CD4-positive, alpha-beta memory T cell (primary cell): Measurements from ENCODE around the gene FKBP1B. TPM values are rescaled to one million over a fixed set of nuclear protein-coding genes. Genes with fewer than 3 reads are reported as not detected.

Experiments used
- CTCF ChIA-PET: fragments of 350-600 bp; sonication (Branson Sonifier 250); formaldehyde crosslinking; loops from one replicate; lab custom pipeline; 2021; ENCODE audit warnings: inconsistent platforms; ENCODE audit not compliant: partially characterized antibody; lab: Charles Lee
- POLR2A ChIA-PET: fragments of 350-600 bp; sonication (Branson Sonifier 250); formaldehyde crosslinking; loops from one replicate; lab custom pipeline; 2021; ENCODE audit not compliant: partially characterized antibody; lab: Charles Lee
- DNase-seq, 5 donors: peaks; one replicate each; pipeline versions ENCODE4 v3.0.0 to v3.0.0-alpha.2; 2020 to 2022; ENCODE audit warnings: mixed read lengths in 1 of 5
- H3K27ac ChIP-seq: one replicate; pipeline ENCODE4 v1.7.0; 2013; ENCODE audit warnings: low read depth, low read length
- H3K27me3 ChIP-seq: 2 replicates; pipeline ENCODE4 v1.7.0; 2013; ENCODE audit warnings: mild to moderate bottlenecking, low read length, moderate library complexity; ENCODE audit not compliant: insufficient read depth
- H3K36me3 ChIP-seq: 2 replicates; pipeline ENCODE4 v1.7.0; 2013; ENCODE audit warnings: mild to moderate bottlenecking, low read length, moderate library complexity; ENCODE audit not compliant: insufficient read depth
- H3K4me1 ChIP-seq: 2 replicates; pipeline ENCODE4 v1.7.0; 2013; ENCODE audit warnings: mild to moderate bottlenecking, low read length, moderate library complexity; ENCODE audit not compliant: insufficient read depth
- H3K4me3 ChIP-seq, 2 donors: one replicate each; pipeline ENCODE4 v1.7.0; 2013; ENCODE audit warnings: low read length in 2 of 2, mild to moderate bottlenecking in 1 of 2
- H3K9me3 ChIP-seq, 2 donors: one replicate each; pipeline ENCODE4 v1.7.0; 2013; ENCODE audit warnings: low read length in 2 of 2, control low read depth in 1 of 2; ENCODE audit not compliant: control insufficient read depth in 1 of 2
- H3K27ac Mint-ChIP-seq, 7 donors: one replicate each; pipeline ENCODE4 v1.8.0; 2020 to 2021; ENCODE audit warnings: mixed read lengths in 7 of 7, mild to moderate bottlenecking in 6 of 7, inconsistent platforms in 3 of 7, moderate library complexity in 3 of 7
- H3K27me3 Mint-ChIP-seq, 2 donors: one replicate each; pipeline ENCODE4 v1.8.0; 2020 to 2021; ENCODE audit warnings: mixed read lengths in 2 of 2
- H3K36me3 Mint-ChIP-seq, 2 donors: one replicate each; pipeline ENCODE4 v1.8.0; 2020 to 2021; ENCODE audit warnings: mixed read lengths in 2 of 2, inconsistent platforms in 1 of 2, mild to moderate bottlenecking in 1 of 2
- H3K4me1 Mint-ChIP-seq, 4 donors: one replicate each; pipeline ENCODE4 v1.8.0; 2020 to 2021; ENCODE audit warnings: mixed read lengths in 4 of 4, mild to moderate bottlenecking in 1 of 4
- H3K4me3 Mint-ChIP-seq, 8 donors: one replicate each; pipeline ENCODE4 v1.8.0; 2020 to 2021; ENCODE audit warnings: mixed read lengths in 8 of 8, mild to moderate bottlenecking in 7 of 8, moderate library complexity in 6 of 8, inconsistent platforms in 3 of 8
- H3K9me3 Mint-ChIP-seq, 8 donors: one replicate each; pipeline ENCODE4 v1.8.0; 2020 to 2021; ENCODE audit warnings: mixed read lengths in 8 of 8, mild to moderate bottlenecking in 5 of 8, inconsistent platforms in 3 of 8, moderate library complexity in 1 of 8
- intact Hi-C: fragments of 100-400 bp; cut with micrococcal nuclease; formaldehyde crosslinking; loops from one replicate; pipeline ENCODE4 v1.15.1; 2023
- polyA plus RNA-seq, 2 donors: library from polyadenylated mRNA; unstranded; fragments of 300-500 nt; fragmentation: Illumina TruSeq; gene quantifications; one replicate each; pipeline ENCODE4 v1.2.3, GENCODE V29; 2021
- total RNA-seq, 2 experiments: library from RNA; stranded (reverse); gene quantifications; one replicate each; pipeline ENCODE4 v1.2.3, GENCODE V29; 2021

Gene FKBP1B
- total and polyA plus RNA-seq, 4 experiments from 2014 or later, result 0.58 to 2.5 (median 1.8) TPM

GRCh38 chr2:24065341-24065740 is 15.8 kb downstream of the FKBP1B start:
- POLR2A ChIA-PET, result interaction anchor here (2.5 to 2.8 kb wide), 2 partner anchors 11 to 18 kb away, joined by 9 to 15 read pairs; partner anchors contain the start of genes SF3B6 and WDCP
- peaks cover 0 to 3% of the 10 kb centered on the region in 2 donors for H3K27me3 Mint-ChIP-seq
- no peak overlapping the region for H3K27ac Mint-ChIP-seq
- H3K4me1 ChIP-seq, result no peaks in the 10 kb centered on the region
- no peak overlapping the region for H3K27ac ChIP-seq
- no peak overlapping the region for H3K4me3 ChIP-seq
- CTCF ChIA-PET, result interaction anchor here (1.3 kb wide), 1 partner anchor 138 kb away, joined by 5 read pairs; the partner anchor contains the start of gene ATAD2B
- H3K4me1 Mint-ChIP-seq, result peaks cover 0 to 5% (median 0%) of the 10 kb centered on the region in 4 donors
- H3K9me3 ChIP-seq, result no peaks in the 10 kb centered on the region
- intact Hi-C loops, result no loop called here
- peaks cover 32% of the 10 kb centered on the region for H3K36me3 ChIP-seq
- H3K36me3 Mint-ChIP-seq, result peaks cover 7 to 45% of the 10 kb centered on the region in 2 donors
- H3K27me3 ChIP-seq, result no peaks in the 10 kb centered on the region
- DNase-seq, result no peak
- no peak overlapping the region for H3K4me3 Mint-ChIP-seq
- H3K9me3 Mint-ChIP-seq, result no peaks in the 10 kb centered on the region

- ChIA-PET POLR2A (no interaction called here), CTCF (interaction anchor here (1.6 to 1.8 kb wide), 2 partner anchors 11 to 145 kb away, joined by 7 read pairs; partner anchors contain the start of gene ATAD2B)
- H3K27me3 Mint-ChIP-seq, result no peaks in the 10 kb centered on the region
- H3K27ac Mint-ChIP-seq, result no peak overlapping the region
- no peak overlapping the region for H3K4me3 Mint-ChIP-seq
- H3K27me3 ChIP-seq, result no peaks in the 10 kb centered on the region
- H3K4me3 ChIP-seq, result no peak overlapping the region
- H3K4me1 Mint-ChIP-seq, result peaks cover 20 to 40% (median 25%) of the 10 kb centered on the region in 4 donors
- no peak for DNase-seq
- H3K27ac ChIP-seq, result no peak overlapping the region
- no peaks in the 10 kb centered on the region for H3K9me3 Mint-ChIP-seq
- intact Hi-C loops, result no loop called here
- H3K36me3 Mint-ChIP-seq, result peaks cover 11 to 67% of the 10 kb centered on the region in 2 donors
- H3K4me1 ChIP-seq, result peaks cover 20% of the 10 kb centered on the region
- no peaks in the 10 kb centered on the region for H3K9me3 ChIP-seq
- peaks cover 36% of the 10 kb centered on the region for H3K36me3 ChIP-seq
Measured at GRCh38 chr2:24072259-24072658, 22.7 kb downstream of the FKBP1B start.

- Histone ChIP-seq H3K4me1 (peaks cover 28% of the 10 kb centered on the region), H3K9me3 (no peaks in the 10 kb centered on the region), H3K27ac (no peak overlapping the region), H3K4me3 (no peak overlapping the region), H3K27me3 (no peaks in the 10 kb centered on the region), H3K36me3 (peaks cover 28% of the 10 kb centered on the region)
- no peak for DNase-seq
- intact Hi-C loops, result no loop called here
- ChIA-PET CTCF (interaction anchor here (0.9 to 1.8 kb wide), 4 partner anchors 10 to 147 kb away, joined by 3 to 7 read pairs (median 7); partner anchors contain the start of genes ATAD2B and TP53I3), POLR2A (interaction anchor here (1.4 kb wide), 1 partner anchor 147 kb away, joined by 6 read pairs; the partner anchor contains the start of gene ATAD2B)
- peak overlapping the region in 3 of 8 donors; percentile 17 to 36 (median 32) for H3K4me3 Mint-ChIP-seq
- H3K27ac Mint-ChIP-seq, result peak overlapping the region in 3 of 7 donors; percentile 3 to 68 (median 42)
- no peaks in the 10 kb centered on the region for H3K9me3 Mint-ChIP-seq
- peaks cover 6 to 54% of the 10 kb centered on the region in 2 donors for H3K36me3 Mint-ChIP-seq
- peaks cover 24 to 48% (median 34%) of the 10 kb centered on the region in 4 donors for H3K4me1 Mint-ChIP-seq
- no peaks in the 10 kb centered on the region for H3K27me3 Mint-ChIP-seq
Measured at GRCh38 chr2:24073816-24074215, 24.3 kb downstream of the FKBP1B start.

- no peak for DNase-seq
- peaks cover 13% of the 10 kb centered on the region for H3K36me3 ChIP-seq
- Mint-ChIP-seq H3K9me3 (no peaks in the 10 kb centered on the region), H3K36me3 (peaks cover 6 to 39% of the 10 kb centered on the region in 2 donors), H3K27me3 (no peaks in the 10 kb centered on the region), H3K27ac (peak overlapping the region; percentile 96 to 100 (median 99)), H3K4me3 (peak overlapping the region; percentile 98 to 100 (median 99)), H3K4me1 (peaks cover 24 to 48% (median 32%) of the 10 kb centered on the region in 4 donors)
- H3K27me3 ChIP-seq, result no peaks in the 10 kb centered on the region
- ChIA-PET CTCF (interaction anchor here (0.7 kb wide), 1 partner anchor 326 kb away, joined by 3 read pairs; no protein-coding TSS in a partner anchor), POLR2A (interaction anchor here (2.4 to 3.7 kb wide), 3 partner anchors 25 to 149 kb away, joined by 15 to 124 read pairs (median 23); partner anchors contain the start of genes ATAD2B, FKBP1B and UBXN2A)
- H3K4me3 ChIP-seq, result peak overlapping the region in 1 of 2 donors; percentile 87
- H3K27ac ChIP-seq, result peak overlapping the region; percentile 89
- H3K9me3 ChIP-seq, result no peaks in the 10 kb centered on the region
- intact Hi-C loops, result loop anchor here (5.0 kb wide), 1 partner anchor 133 kb away; the partner anchor contains the start of gene UBXN2A
- H3K4me1 ChIP-seq, result peaks cover 28% of the 10 kb centered on the region
Measured at GRCh38 chr2:24075259-24075658, 25.7 kb downstream of the FKBP1B start.

GRCh38 chr2:24075915-24076848 is 26.6 kb downstream of the FKBP1B start, which contains the start of gene SF3B6:
Gene SF3B6 (minus strand): TSS chr2:24076326. CDS start chr2:24076229, 97 bp downstream.
- POLR2A ChIA-PET, result interaction anchor here (0.7 to 3.7 kb wide), 12 partner anchors 9 to 284 kb away, joined by 3 to 124 read pairs (median 10); partner anchors contain the start of genes ATAD2B, FAM228B, FKBP1B and PFN4
- H3K27me3 Mint-ChIP-seq, result no peaks in the 10 kb centered on the region
- peaks cover 24 to 48% (median 32%) of the 10 kb centered on the region in 4 donors for H3K4me1 Mint-ChIP-seq

GRCh38 chr2:24076849-24077534 is 27.5 kb downstream of the FKBP1B start:
- intact Hi-C loops, result loop anchor here (1.0 to 5.0 kb wide), 6 partner anchors 7 to 716 kb away; partner anchors contain the start of genes ATAD2B, CENPO, ITSN2 and PTRHD1
- no peaks in the 10 kb centered on the region for H3K9me3 ChIP-seq
- H3K27ac Mint-ChIP-seq, result peak overlapping the region; percentile 96 to 100 (median 99)
- POLR2A ChIA-PET, result interaction anchor here (0.6 to 3.7 kb wide), 12 partner anchors 8 to 300 kb away, joined by 3 to 124 read pairs (median 10); partner anchors contain the start of genes ATAD2B, FAM228B, FKBP1B and PFN4
- no peaks in the 10 kb centered on the region for H3K27me3 Mint-ChIP-seq
- peaks cover 12 to 36% of the 10 kb centered on the region in 2 donors for H3K36me3 Mint-ChIP-seq
- no peak for DNase-seq
- H3K4me3 ChIP-seq, result peak overlapping the region; percentile 34 to 87
- H3K4me3 Mint-ChIP-seq, result peak overlapping the region; percentile 98 to 100 (median 99)
- peaks cover 28% of the 10 kb centered on the region for H3K4me1 ChIP-seq
- no peaks in the 10 kb centered on the region for H3K27me3 ChIP-seq
- H3K36me3 ChIP-seq, result peaks cover 9% of the 10 kb centered on the region
- H3K4me1 Mint-ChIP-seq, result peaks cover 24 to 48% (median 32%) of the 10 kb centered on the region in 4 donors
- CTCF ChIA-PET, result interaction anchor here (0.6 to 2.0 kb wide), 6 partner anchors 8 to 1896 kb away, joined by 3 to 16 read pairs (median 5); partner anchors contain the start of genes ATAD2B, TP53I3 and WDCP
- peak overlapping the region; percentile 89 for H3K27ac ChIP-seq
- H3K9me3 Mint-ChIP-seq, result no peaks in the 10 kb centered on the region

More at GRCh38 chr2:24075915-24076848, 26.6 kb downstream of the FKBP1B start, which contains the start of gene SF3B6:
- CTCF ChIA-PET, result interaction anchor here (0.9 to 2.0 kb wide), 5 partner anchors 9 to 252 kb away, joined by 3 to 16 read pairs (median 6); partner anchors contain the start of genes ATAD2B, TP53I3 and WDCP
- H3K9me3 ChIP-seq, result no peaks in the 10 kb centered on the region
- peak; percentile 99 to 100 (median 99) for DNase-seq
- H3K27me3 ChIP-seq, result no peaks in the 10 kb centered on the region
- H3K4me1 ChIP-seq, result peaks cover 28% of the 10 kb centered on the region
- H3K36me3 ChIP-seq, result peaks cover 9% of the 10 kb centered on the region
- H3K27ac ChIP-seq, result peak within 1 kb of the TSS; percentile 89
- peaks cover 8 to 36% of the 10 kb centered on the region in 2 donors for H3K36me3 Mint-ChIP-seq
- H3K4me3 Mint-ChIP-seq, result peak within 1 kb of the TSS; percentile 98 to 100 (median 99)
- H3K9me3 Mint-ChIP-seq, result no peaks in the 10 kb centered on the region
- intact Hi-C loops, result loop anchor here (1.0 to 5.0 kb wide), 6 partner anchors 8 to 717 kb away; partner anchors contain the start of genes ATAD2B, CENPO, ITSN2 and PTRHD1
- H3K27ac Mint-ChIP-seq, result peak within 1 kb of the TSS; percentile 96 to 100 (median 99)
- peak within 1 kb of the TSS; percentile 87 to 94 for H3K4me3 ChIP-seq
